GM23248 (cell line): ENCODE measurements around the gene MAGI1.

Source experiments
- EZH2 ChIP-seq: fragments of 200-600 bp; sonication (generic); IDR thresholded peaks from 2 replicates; pipeline ENCODE4 v1.6.1; 2018; ENCODE audit warnings: antibody characterized with exemption, mild to moderate bottlenecking; ENCODE audit not compliant: insufficient read depth, poor library complexity, severe bottlenecking
- EZH2phosphoT487 ChIP-seq: fragments of 200-600 bp; sonication (generic); IDR thresholded peaks from 2 replicates; pipeline ENCODE4 v1.6.1; 2018; ENCODE audit warnings: antibody characterized with exemption, moderate library complexity, mild to moderate bottlenecking, low read depth; ENCODE audit not compliant: insufficient read depth

GRCh38 chr3:65796676-65797075, 242.0 kb downstream of the MAGI1 start:
- TF ChIP-seq EZH2 (no peak), EZH2phosphoT487 (no peak)
